SKM-1 treated with dmso at 0.1 percent for 144 hours (cell line): ENCODE measurements around the gene CHTOP.

ENCODE experiments used
- DNase-seq: peaks from one replicate; lab custom pipeline; 2025; ENCODE audit not compliant: unreplicated experiment; lab: John Stamatoyannopoulos, UW

CHTOP gene

GRCh38 chr1:153683854-153684253 is 50.0 kb downstream of the CHTOP start:
- DNase-seq: no peak

- no peak for DNase-seq
These were observed 51.0 kb downstream of the CHTOP start for GRCh38 chr1:153684892-153685291.

GRCh38 chr1:153685544-153686340 is 51.9 kb downstream of the CHTOP start:
- no peak for DNase-seq

GRCh38 chr1:153687346-153688125 is 53.7 kb downstream of the CHTOP start:
- no peak for DNase-seq

GRCh38 chr1:153688276-153688675 is 54.4 kb downstream of the CHTOP start:
- no peak for DNase-seq

- no peak for DNase-seq
These were observed 55.0 kb downstream of the CHTOP start for GRCh38 chr1:153688736-153689328.

- no peak for DNase-seq
These were observed 59.6 kb downstream of the CHTOP start for GRCh38 chr1:153693466-153693865.
